Measurements from ENCODE around the gene ZDHHC18.
A peak's percentile ranks its signal among the peaks of the same experiment; 100 is the strongest.

Gene ZDHHC18

GRCh38 chr1:26897351-26897750 lies 70.9 kb downstream of the ZDHHC18 start:
- DNase-seq (ENCODE audit: low read depth in 2 of 2, low spot score in 1 of 2): no peak

- peak; percentile 71 to 76 for DNase-seq (ENCODE audit: low read depth in 2 of 2, low spot score in 1 of 2)
Measured at GRCh38 chr1:26900001-26900814, 73.7 kb downstream of the ZDHHC18 start, which contains the start of gene GPATCH3. Gene GPATCH3, minus strand, starts transcription at chr1:26900467. Its CDS starts 25 bp downstream, at chr1:26900442.

GRCh38 chr1:26900815-26901511 lies 74.5 kb downstream of the ZDHHC18 start:
- no peak for DNase-seq (ENCODE audit: low read depth in 2 of 2, low spot score in 1 of 2)

All from stimulated activated CD8-positive, alpha-beta memory T cell treated with anti-CD3 and anti-CD28 coated beads, Interleukin-4, amount 100 ng/mL, for 4 hours (primary cell).